CD4-positive, CD25-positive, alpha-beta regulatory T cell (primary cell): ENCODE data around the gene ATF3. TPM values are rescaled to one million over a fixed set of nuclear protein-coding genes. Genes with fewer than 3 reads are reported as not detected.

ENCODE experiments used
- ATAC-seq, 2 donors: fragments of 150-1000 bp; cut with Tn5 transposase; one replicate each; pipeline ENCODE4 v1.10.0; 2021; ENCODE audit warnings: low read depth in 2 of 2, moderate number of reproducible peaks in 2 of 2, moderate library complexity in 1 of 2
- DNase-seq, 3 donors: peaks; one replicate each; pipeline versions ENCODE4 v3.0.0 to v3.0.0-alpha.2; 2012 to 2022; ENCODE audit warnings: mixed read lengths in 1 of 3
- H3K27ac ChIP-seq: one replicate; pipeline ENCODE4 v1.7.0; 2013; ENCODE audit warnings: mild to moderate bottlenecking, low read length; ENCODE audit not compliant: insufficient read depth, poor library complexity, severe bottlenecking
- H3K27me3 ChIP-seq: one replicate; pipeline ENCODE4 v1.7.0; 2013; ENCODE audit warnings: low read length; ENCODE audit not compliant: control insufficient read depth, insufficient read depth
- H3K36me3 ChIP-seq: one replicate; pipeline ENCODE4 v1.7.0; 2013; ENCODE audit warnings: mild to moderate bottlenecking, low read length, moderate library complexity; ENCODE audit not compliant: control insufficient read depth, insufficient read depth
- H3K4me1 ChIP-seq: 2 replicates; pipeline ENCODE4 v1.7.0; 2013; ENCODE audit warnings: mild to moderate bottlenecking, low read length; ENCODE audit not compliant: insufficient read depth, control insufficient read depth, poor library complexity, severe bottlenecking
- H3K4me3 ChIP-seq: one replicate; pipeline ENCODE4 v1.7.0; 2013; ENCODE audit warnings: low read depth, mild to moderate bottlenecking, low read length, moderate library complexity
- H3K9me3 ChIP-seq, 2 experiments: 1 replicate in 1 of 2; 2 replicates in 1 of 2; pipeline ENCODE4 v1.7.0; 2013; ENCODE audit warnings: low read length in 2 of 2, mild to moderate bottlenecking in 1 of 2, moderate library complexity in 1 of 2; ENCODE audit not compliant: control insufficient read depth in 2 of 2
- H3K27ac Mint-ChIP-seq, 3 donors: one replicate each; pipeline ENCODE4 v1.8.0; 2020 to 2022; ENCODE audit warnings: mild to moderate bottlenecking in 3 of 3, mixed read lengths in 3 of 3, moderate library complexity in 2 of 3
- H3K27me3 Mint-ChIP-seq: one replicate; pipeline ENCODE4 v1.8.0; 2022; ENCODE audit warnings: mild to moderate bottlenecking, mixed read lengths
- H3K36me3 Mint-ChIP-seq: one replicate; pipeline ENCODE4 v1.8.0; 2020; ENCODE audit warnings: mixed read lengths
- H3K4me1 Mint-ChIP-seq, 4 donors: one replicate each; pipeline ENCODE4 v1.8.0; 2020 to 2022; ENCODE audit warnings: mixed read lengths in 4 of 4, mild to moderate bottlenecking in 1 of 4
- H3K4me3 Mint-ChIP-seq, 4 donors: one replicate each; pipeline ENCODE4 v1.8.0; 2020 to 2022; ENCODE audit warnings: mild to moderate bottlenecking in 4 of 4, mixed read lengths in 4 of 4, moderate library complexity in 3 of 4
- H3K9me3 Mint-ChIP-seq, 7 donors: one replicate each; pipeline ENCODE4 v1.8.0; 2020 to 2022; ENCODE audit warnings: mixed read lengths in 7 of 7, mild to moderate bottlenecking in 3 of 7, moderate library complexity in 2 of 7
- polyA plus RNA-seq, 4 donors: library from polyadenylated mRNA; unstranded; fragments of 300-500 nt; fragmentation: Illumina TruSeq; gene quantifications; one replicate each; pipeline ENCODE4 v1.2.3, GENCODE V29; 2021
- total RNA-seq: library from RNA; stranded (reverse); gene quantifications from one replicate; pipeline ENCODE4 v1.2.3, GENCODE V29; 2022

The ATF3 gene
- total and polyA plus RNA-seq, 5 donors from 2014 or later = 0.42 to 53.7 (median 0.42) TPM; not detected in 2

DNA sequence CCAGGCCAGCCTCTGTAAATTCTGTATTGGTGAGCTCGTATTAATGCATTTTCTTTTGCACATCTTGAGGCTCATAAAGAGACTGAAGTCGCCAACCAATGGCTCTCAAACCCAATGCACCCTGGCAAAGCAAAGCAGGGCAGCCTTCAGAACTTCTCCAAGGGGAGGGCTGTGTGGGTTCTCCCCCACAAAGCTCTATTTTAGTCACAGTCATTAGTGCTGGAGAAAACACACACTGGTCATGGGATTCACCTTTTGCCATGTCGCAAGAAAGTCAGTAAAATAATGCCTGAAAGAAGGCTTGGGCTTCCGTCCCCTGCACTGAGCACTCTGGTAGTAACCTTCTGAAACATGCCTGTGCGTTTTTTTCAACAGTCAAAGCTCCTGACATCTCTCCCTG, 26.3 kb upstream of the ATF3 start:
- Histone ChIP-seq H3K27me3 (peaks cover 15% of the 10 kb centered on the region), H3K9me3 (no peaks in the 10 kb centered on the region), H3K4me3 (no peak overlapping the region), H3K27ac (no peak overlapping the region), H3K36me3 (no peaks in the 10 kb centered on the region), H3K4me1 (no peaks in the 10 kb centered on the region)
- no peak overlapping the region for H3K27ac Mint-ChIP-seq
- no peaks in the 10 kb centered on the region for H3K9me3 Mint-ChIP-seq
- H3K4me1 Mint-ChIP-seq = no peaks in the 10 kb centered on the region
- H3K4me3 Mint-ChIP-seq = no peak overlapping the region
- peaks cover 72% of the 10 kb centered on the region for H3K27me3 Mint-ChIP-seq
- ATAC-seq (no peak), DNase-seq (no peak)
- H3K36me3 Mint-ChIP-seq = no peaks in the 10 kb centered on the region

GRCh38 chr1:212582808-212583615, 25.5 kb upstream of the ATF3 start:
- no peaks in the 10 kb centered on the region for H3K9me3 Mint-ChIP-seq
- peaks cover 65% of the 10 kb centered on the region for H3K27me3 Mint-ChIP-seq
- no peaks in the 10 kb centered on the region for H3K4me1 ChIP-seq

GRCh38 chr1:212583643-212584042, 24.9 kb upstream of the ATF3 start:
- H3K9me3 ChIP-seq = no peaks in the 10 kb centered on the region
- Mint-ChIP-seq H3K4me1 (no peaks in the 10 kb centered on the region), H3K9me3 (no peaks in the 10 kb centered on the region), H3K27ac (no peak overlapping the region), H3K36me3 (no peaks in the 10 kb centered on the region), H3K4me3 (no peak overlapping the region), H3K27me3 (peaks cover 63% of the 10 kb centered on the region)
- ATAC-seq (no peak), DNase-seq (no peak)
- no peak overlapping the region for H3K27ac ChIP-seq
- H3K4me3 ChIP-seq = no peak overlapping the region
- no peaks in the 10 kb centered on the region for H3K4me1 ChIP-seq
- no peaks in the 10 kb centered on the region for H3K36me3 ChIP-seq
- H3K27me3 ChIP-seq = peaks cover 20% of the 10 kb centered on the region

More at GRCh38 chr1:212582808-212583615, 25.5 kb upstream of the ATF3 start:
- Histone ChIP-seq H3K9me3 (no peaks in the 10 kb centered on the region), H3K27ac (no peak overlapping the region), H3K4me3 (no peak overlapping the region), H3K27me3 (peaks cover 20% of the 10 kb centered on the region), H3K36me3 (no peaks in the 10 kb centered on the region)
- Mint-ChIP-seq H3K36me3 (no peaks in the 10 kb centered on the region), H3K4me1 (no peaks in the 10 kb centered on the region), H3K4me3 (no peak overlapping the region), H3K27ac (no peak overlapping the region)
- ATAC-seq (no peak), DNase-seq (no peak)

GRCh38 chr1:212584092-212584886, 24.3 kb upstream of the ATF3 start:
- no peaks in the 10 kb centered on the region for H3K4me1 ChIP-seq
- H3K27ac ChIP-seq = no peak overlapping the region
- no peak overlapping the region for H3K4me3 ChIP-seq
- H3K9me3 ChIP-seq = no peaks in the 10 kb centered on the region
- H3K36me3 ChIP-seq = no peaks in the 10 kb centered on the region
- H3K27me3 ChIP-seq = peaks cover 21% of the 10 kb centered on the region
- Mint-ChIP-seq H3K9me3 (no peaks in the 10 kb centered on the region), H3K36me3 (no peaks in the 10 kb centered on the region), H3K27me3 (peaks cover 67% of the 10 kb centered on the region), H3K4me3 (no peak overlapping the region), H3K4me1 (peaks cover 0 to 3% (median 0%) of the 10 kb centered on the region in 4 donors), H3K27ac (no peak overlapping the region)
- ATAC-seq = no peak
- no peak for DNase-seq

- H3K9me3 Mint-ChIP-seq = no peaks in the 10 kb centered on the region
- peaks cover 0 to 3% (median 0%) of the 10 kb centered on the region in 4 donors for H3K4me1 Mint-ChIP-seq
- Histone ChIP-seq H3K4me3 (no peak overlapping the region), H3K36me3 (no peaks in the 10 kb centered on the region), H3K27me3 (peaks cover 21% of the 10 kb centered on the region), H3K4me1 (no peaks in the 10 kb centered on the region), H3K9me3 (no peaks in the 10 kb centered on the region), H3K27ac (no peak overlapping the region)
- H3K27ac Mint-ChIP-seq = no peak overlapping the region
- peaks cover 67% of the 10 kb centered on the region for H3K27me3 Mint-ChIP-seq
- no peak overlapping the region for H3K4me3 Mint-ChIP-seq
- ATAC-seq = no peak
- DNase-seq = no peak
- H3K36me3 Mint-ChIP-seq = no peaks in the 10 kb centered on the region
Measured at GRCh38 chr1:212585210-212585609, 23.4 kb upstream of the ATF3 start.

DNA sequence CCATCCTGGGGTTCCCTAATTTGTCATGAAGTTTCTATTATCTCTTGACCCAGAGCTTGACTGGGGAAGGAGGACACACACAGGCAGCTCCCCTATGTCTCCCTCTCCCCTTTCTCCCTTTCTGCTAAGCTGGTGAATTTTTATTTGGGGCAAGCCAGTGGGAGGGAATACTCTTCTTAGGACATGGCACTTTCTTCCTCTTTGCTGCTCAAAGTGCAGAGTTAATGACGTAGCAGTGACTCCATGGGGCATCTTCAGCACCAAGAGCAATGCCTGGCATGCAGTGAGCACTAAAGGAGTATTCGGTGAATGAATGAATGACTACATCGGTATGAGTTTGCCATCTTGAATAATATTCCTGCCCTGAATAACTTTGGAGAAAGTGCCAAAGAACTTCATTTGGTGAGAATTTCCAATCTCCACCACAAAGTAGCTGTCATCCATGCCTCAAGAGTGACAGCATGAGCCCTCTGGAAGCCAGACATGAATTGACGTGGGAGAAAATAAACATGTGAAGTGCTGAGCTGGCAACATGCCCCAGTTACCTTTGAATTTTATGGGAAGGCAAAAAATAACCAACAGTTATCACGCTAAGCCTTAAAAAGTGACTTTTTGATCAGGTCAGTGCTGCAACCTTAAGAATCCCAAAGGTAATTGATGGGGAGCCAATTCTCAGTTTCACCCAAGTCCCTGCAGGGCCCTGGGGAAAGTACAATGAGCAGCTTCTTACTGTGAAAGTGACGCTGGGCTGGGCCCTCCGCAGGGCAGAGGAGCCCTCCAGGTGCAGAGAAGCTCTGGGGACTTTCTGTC, 22.1 kb upstream of the ATF3 start:
- ATAC-seq (no peak), DNase-seq (no peak)
- no peaks in the 10 kb centered on the region for H3K36me3 Mint-ChIP-seq
- H3K36me3 ChIP-seq = no peaks in the 10 kb centered on the region
- no peaks in the 10 kb centered on the region for H3K4me1 ChIP-seq
- H3K27ac Mint-ChIP-seq = no peak overlapping the region
- H3K9me3 ChIP-seq = no peaks in the 10 kb centered on the region
- H3K4me3 ChIP-seq = no peak overlapping the region
- peaks cover 0 to 3% (median 0%) of the 10 kb centered on the region in 4 donors for H3K4me1 Mint-ChIP-seq
- peaks cover 25% of the 10 kb centered on the region for H3K27me3 ChIP-seq
- peaks cover 77% of the 10 kb centered on the region for H3K27me3 Mint-ChIP-seq
- peaks cover 0 to 1% (median 0%) of the 10 kb centered on the region in 7 donors for H3K9me3 Mint-ChIP-seq
- no peak overlapping the region for H3K4me3 Mint-ChIP-seq
- H3K27ac ChIP-seq = no peak overlapping the region

DNA sequence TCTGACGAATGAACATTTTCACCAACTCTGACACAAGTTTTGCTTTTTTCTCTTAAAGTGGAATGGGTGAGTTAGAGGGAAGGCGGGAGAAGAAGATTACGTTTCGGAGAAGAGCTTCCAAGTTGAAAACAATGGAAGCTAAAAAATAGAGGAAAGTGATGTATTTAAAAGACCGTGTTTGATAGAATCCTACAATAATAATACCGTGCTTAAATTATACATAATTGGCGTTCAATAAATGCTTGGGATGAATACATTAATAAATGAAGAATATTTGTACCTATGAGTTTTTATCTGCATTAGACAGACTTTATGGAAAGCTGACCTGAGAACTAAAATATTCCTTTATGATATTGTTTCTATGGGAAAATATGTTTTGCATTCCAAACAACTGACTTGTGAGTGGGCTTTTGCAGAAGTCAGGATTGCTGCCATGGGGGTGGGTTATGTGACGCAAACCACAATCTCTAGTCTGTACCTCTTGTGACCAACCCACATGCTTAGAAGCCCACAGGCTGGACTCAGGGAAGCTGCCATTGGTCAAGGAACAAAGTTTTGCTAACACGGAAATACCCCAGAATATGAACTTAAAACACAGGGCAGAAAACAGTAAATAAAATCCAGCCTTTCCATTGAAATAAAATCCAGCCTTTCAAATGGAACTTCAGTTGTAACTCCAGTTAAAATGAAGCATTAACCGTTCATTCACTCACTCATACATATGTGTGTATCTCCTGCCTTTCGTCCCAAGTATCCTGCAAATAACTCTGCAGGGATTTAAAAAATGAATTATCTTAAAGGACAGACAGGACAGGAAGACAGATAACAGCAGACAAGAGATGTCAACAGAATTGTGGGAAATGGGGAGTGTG, 21.3 kb upstream of the ATF3 start:
- no peaks in the 10 kb centered on the region for H3K36me3 Mint-ChIP-seq
- Histone ChIP-seq H3K36me3 (no peaks in the 10 kb centered on the region), H3K27me3 (peaks cover 25% of the 10 kb centered on the region), H3K4me1 (no peaks in the 10 kb centered on the region), H3K4me3 (no peak overlapping the region), H3K9me3 (no peaks in the 10 kb centered on the region), H3K27ac (no peak overlapping the region)
- no peak overlapping the region for H3K4me3 Mint-ChIP-seq
- H3K27ac Mint-ChIP-seq = no peak overlapping the region
- DNase-seq (no peak), ATAC-seq (no peak)
- H3K9me3 Mint-ChIP-seq = peaks cover 0 to 3% (median 0%) of the 10 kb centered on the region in 7 donors
- H3K4me1 Mint-ChIP-seq = peaks cover 0 to 3% (median 0%) of the 10 kb centered on the region in 4 donors
- H3K27me3 Mint-ChIP-seq = peaks cover 71% of the 10 kb centered on the region
